Measurements from ENCODE around the gene INTS1.
A peak's percentile ranks its signal among the peaks of the same experiment; 100 is the strongest.

The INTS1 gene

GRCh38 chr7:1535701-1536454, 31.7 kb upstream of the INTS1 start:
- H3K23ac ChIP-seq (ENCODE audit: low read length) = no peak overlapping the region
- no peak overlapping the region for H2BK5ac ChIP-seq (ENCODE audit: low read length)
- H4K8ac ChIP-seq (ENCODE audit: low read depth, low read length) = no peak overlapping the region
- H3K18ac ChIP-seq (ENCODE audit: low read length) = no peak overlapping the region
- H3K27ac ChIP-seq (ENCODE audit: low read depth, low read length) = no peak overlapping the region
- no peaks in the 10 kb centered on the region for H3K27me3 ChIP-seq (ENCODE audit: insufficient read depth, low read length, poor library complexity)
- no peak overlapping the region for H3K9ac ChIP-seq (ENCODE audit: low read length)
- H2BK15ac ChIP-seq (replicated peaks; ENCODE audit: low read depth) = no peak overlapping the region
- no peaks in the 10 kb centered on the region for H3K36me3 ChIP-seq (ENCODE audit: control insufficient read depth, insufficient read depth, low read length)
- H3K4me3 ChIP-seq (ENCODE audit: low read length) = no peak overlapping the region
- H2BK120ac ChIP-seq (ENCODE audit: low read depth, low read length) = no peak overlapping the region
- no peak overlapping the region for H3K4ac ChIP-seq (ENCODE audit: low read depth, low read length)
- H3K56ac ChIP-seq (ENCODE audit: low read length) = peak overlapping the region; percentile 5
- H2AK5ac ChIP-seq (ENCODE audit: low read length) = no peak overlapping the region
- peaks cover 9% of the 10 kb centered on the region for H3K79me2 ChIP-seq (ENCODE audit: control insufficient read depth, insufficient read depth, low read length)
- H4K5ac ChIP-seq (ENCODE audit: low read length) = no peak overlapping the region
- H3K4me2 ChIP-seq (ENCODE audit: low read length) = no peak overlapping the region
- peaks cover 5% of the 10 kb centered on the region for H3K4me1 ChIP-seq (ENCODE audit: control insufficient read depth, low read depth, low read length)
- no peaks in the 10 kb centered on the region for H3K79me1 ChIP-seq (ENCODE audit: low read length)
- WGBS (ENCODE audit: extremely low coverage, insufficient coverage, low lambda C conversion rate) = no CpG with 5 or more reads among the region's 42 CpGs
- no peak for DNase-seq

GRCh38 chr7:1535100-1535458, 30.9 kb upstream of the INTS1 start:
- Histone ChIP-seq H3K4me1 (ENCODE audit: control insufficient read depth, low read depth, low read length) (peaks cover 5% of the 10 kb centered on the region), H3K56ac (ENCODE audit: low read length) (no peak overlapping the region), H2BK15ac (replicated peaks; ENCODE audit: low read depth) (no peak overlapping the region), H4K5ac (ENCODE audit: low read length) (no peak overlapping the region), H3K4me2 (ENCODE audit: low read length) (no peak overlapping the region), H2BK120ac (ENCODE audit: low read depth, low read length) (no peak overlapping the region), H4K8ac (ENCODE audit: low read depth, low read length) (no peak overlapping the region), H3K4me3 (ENCODE audit: low read length) (no peak overlapping the region), H3K79me2 (ENCODE audit: control insufficient read depth, insufficient read depth, low read length) (peaks cover 9% of the 10 kb centered on the region), H2AK5ac (ENCODE audit: low read length) (no peak overlapping the region), H2BK5ac (ENCODE audit: low read length) (no peak overlapping the region), H3K36me3 (ENCODE audit: control insufficient read depth, insufficient read depth, low read length) (no peaks in the 10 kb centered on the region), H3K9ac (ENCODE audit: low read length) (no peak overlapping the region), H3K79me1 (ENCODE audit: low read length) (no peaks in the 10 kb centered on the region), H3K23ac (ENCODE audit: low read length) (no peak overlapping the region), H3K27ac (ENCODE audit: low read depth, low read length) (no peak overlapping the region), H3K27me3 (ENCODE audit: insufficient read depth, low read length, poor library complexity) (no peaks in the 10 kb centered on the region), H3K4ac (ENCODE audit: low read depth, low read length) (no peak overlapping the region), H3K18ac (ENCODE audit: low read length) (no peak overlapping the region)
- DNase-seq = no peak
- no CpG with 5 or more reads among the region's 6 CpGs for WGBS (ENCODE audit: extremely low coverage, insufficient coverage, low lambda C conversion rate)

- no peak overlapping the region for H4K5ac ChIP-seq (ENCODE audit: low read length)
- no peak overlapping the region for H3K27ac ChIP-seq (ENCODE audit: low read depth, low read length)
- no peak overlapping the region for H3K56ac ChIP-seq (ENCODE audit: low read length)
- DNase-seq = no peak
- no peak overlapping the region for H3K4me2 ChIP-seq (ENCODE audit: low read length)
- no peak overlapping the region for H2BK5ac ChIP-seq (ENCODE audit: low read length)
- H3K18ac ChIP-seq (ENCODE audit: low read length) = no peak overlapping the region
- no peak overlapping the region for H3K4ac ChIP-seq (ENCODE audit: low read depth, low read length)
- WGBS (ENCODE audit: extremely low coverage, insufficient coverage, low lambda C conversion rate) = no CpG with 5 or more reads among the region's 30 CpGs
- H3K9ac ChIP-seq (ENCODE audit: low read length) = no peak overlapping the region
- H2AK5ac ChIP-seq (ENCODE audit: low read length) = no peak overlapping the region
- H3K27me3 ChIP-seq (ENCODE audit: insufficient read depth, low read length, poor library complexity) = no peaks in the 10 kb centered on the region
- H2BK120ac ChIP-seq (ENCODE audit: low read depth, low read length) = no peak overlapping the region
- peaks cover 5% of the 10 kb centered on the region for H3K4me1 ChIP-seq (ENCODE audit: control insufficient read depth, low read depth, low read length)
- no peak overlapping the region for H3K4me3 ChIP-seq (ENCODE audit: low read length)
- H3K23ac ChIP-seq (ENCODE audit: low read length) = no peak overlapping the region
- H4K8ac ChIP-seq (ENCODE audit: low read depth, low read length) = no peak overlapping the region
- peaks cover 9% of the 10 kb centered on the region for H3K79me2 ChIP-seq (ENCODE audit: control insufficient read depth, insufficient read depth, low read length)
- H3K36me3 ChIP-seq (ENCODE audit: control insufficient read depth, insufficient read depth, low read length) = no peaks in the 10 kb centered on the region
- no peak overlapping the region for H2BK15ac ChIP-seq (replicated peaks; ENCODE audit: low read depth)
- no peaks in the 10 kb centered on the region for H3K79me1 ChIP-seq (ENCODE audit: low read length)
Observed at GRCh38 chr7:1534330-1535099, 30.3 kb upstream of the INTS1 start.

- no peak overlapping the region for H3K4me3 ChIP-seq (ENCODE audit: low read length)
- no peak overlapping the region for H3K23ac ChIP-seq (ENCODE audit: low read length)
- no peak overlapping the region for H2BK15ac ChIP-seq (replicated peaks; ENCODE audit: low read depth)
- no peak overlapping the region for H2BK120ac ChIP-seq (ENCODE audit: low read depth, low read length)
- no peak overlapping the region for H3K4me2 ChIP-seq (ENCODE audit: low read length)
- H3K79me1 ChIP-seq (ENCODE audit: low read length) = no peaks in the 10 kb centered on the region
- H2AK5ac ChIP-seq (ENCODE audit: low read length) = no peak overlapping the region
- no peak overlapping the region for H3K4ac ChIP-seq (ENCODE audit: low read depth, low read length)
- no peak overlapping the region for H3K9ac ChIP-seq (ENCODE audit: low read length)
- H3K27ac ChIP-seq (ENCODE audit: low read depth, low read length) = no peak overlapping the region
- no peak overlapping the region for H4K8ac ChIP-seq (ENCODE audit: low read depth, low read length)
- H3K56ac ChIP-seq (ENCODE audit: low read length) = no peak overlapping the region
- H2BK5ac ChIP-seq (ENCODE audit: low read length) = no peak overlapping the region
- no peaks in the 10 kb centered on the region for H3K36me3 ChIP-seq (ENCODE audit: control insufficient read depth, insufficient read depth, low read length)
- no peaks in the 10 kb centered on the region for H3K27me3 ChIP-seq (ENCODE audit: insufficient read depth, low read length, poor library complexity)
- H4K5ac ChIP-seq (ENCODE audit: low read length) = no peak overlapping the region
- no CpG with 5 or more reads among the region's 24 CpGs for WGBS (ENCODE audit: extremely low coverage, insufficient coverage, low lambda C conversion rate)
- H3K18ac ChIP-seq (ENCODE audit: low read length) = no peak overlapping the region
- peak; percentile 83 for DNase-seq
- H3K4me1 ChIP-seq (ENCODE audit: control insufficient read depth, low read depth, low read length) = peaks cover 5% of the 10 kb centered on the region
- peaks cover 9% of the 10 kb centered on the region for H3K79me2 ChIP-seq (ENCODE audit: control insufficient read depth, insufficient read depth, low read length)
Observed at GRCh38 chr7:1533547-1534329, 29.5 kb upstream of the INTS1 start.

- Histone ChIP-seq H2BK5ac (ENCODE audit: low read length) (no peak overlapping the region), H3K18ac (ENCODE audit: low read length) (no peak overlapping the region), H3K4me1 (ENCODE audit: control insufficient read depth, low read depth, low read length) (peaks cover 5% of the 10 kb centered on the region), H3K4me2 (ENCODE audit: low read length) (no peak overlapping the region), H4K5ac (ENCODE audit: low read length) (no peak overlapping the region), H4K8ac (ENCODE audit: low read depth, low read length) (no peak overlapping the region), H3K79me1 (ENCODE audit: low read length) (no peaks in the 10 kb centered on the region), H3K79me2 (ENCODE audit: control insufficient read depth, insufficient read depth, low read length) (peaks cover 9% of the 10 kb centered on the region), H3K56ac (ENCODE audit: low read length) (peak overlapping the region; percentile 46), H3K27ac (ENCODE audit: low read depth, low read length) (no peak overlapping the region), H3K23ac (ENCODE audit: low read length) (no peak overlapping the region), H3K4ac (ENCODE audit: low read depth, low read length) (no peak overlapping the region), H2BK120ac (ENCODE audit: low read depth, low read length) (no peak overlapping the region), H3K4me3 (ENCODE audit: low read length) (no peak overlapping the region), H3K27me3 (ENCODE audit: insufficient read depth, low read length, poor library complexity) (no peaks in the 10 kb centered on the region), H2BK15ac (replicated peaks; ENCODE audit: low read depth) (no peak overlapping the region), H2AK5ac (ENCODE audit: low read length) (no peak overlapping the region), H3K9ac (ENCODE audit: low read length) (no peak overlapping the region), H3K36me3 (ENCODE audit: control insufficient read depth, insufficient read depth, low read length) (no peaks in the 10 kb centered on the region)
- DNase-seq = no peak
- WGBS (ENCODE audit: extremely low coverage, insufficient coverage, low lambda C conversion rate) = no CpG with 5 or more reads among the region's 9 CpGs
Observed at GRCh38 chr7:1533255-1533546, 29.0 kb upstream of the INTS1 start.
